Mucosa of descending colon (tissue), 3 donors: ENCODE measurements around the gene ATP4B. TPM values are rescaled to one million over a fixed set of nuclear protein-coding genes. Genes with fewer than 3 reads are reported as not detected.

Experiments used
- ATAC-seq: fragments of 200-7000 bp; cut with Tn5 transposase; one replicate; pipeline ENCODE4 v1.9.1; 2020; ENCODE audit warnings: mild to moderate bottlenecking, moderate library complexity
- DNase-seq, 3 donors: peaks; one replicate each; pipeline ENCODE4 v3.0.0-alpha.2; 2020
- H3K36me3 ChIP-seq: fragments of 200-600 bp; one replicate; pipeline ENCODE4 v1.8.0; 2021; ENCODE audit warnings: low read depth, mild to moderate bottlenecking
- H3K4me1 ChIP-seq: fragments of 200-600 bp; one replicate; pipeline ENCODE4 v1.8.0; 2021; ENCODE audit warnings: low read depth, mild to moderate bottlenecking
- H3K4me3 ChIP-seq: fragments of 200-600 bp; one replicate; pipeline ENCODE4 v1.8.0; 2021; ENCODE audit warnings: mild to moderate bottlenecking
- H3K9me3 ChIP-seq: fragments of 200-600 bp; one replicate; pipeline ENCODE4 v1.8.0; 2021; ENCODE audit warnings: mild to moderate bottlenecking
- CTCF ChIP-seq: fragments of 200-600 bp; IDR thresholded peaks from one replicate; pipeline ENCODE4 v1.8.0; 2022; ENCODE audit warnings: antibody characterized with exemption, mild to moderate bottlenecking
- intact Hi-C, 2 donors: fragments of 100-400 bp; cut with DNase I in 1 of 2; cut with micrococcal nuclease in 1 of 2; formaldehyde crosslinking; loops; one replicate each; pipeline versions ENCODE4 v1.11.0 to v1.11.1; 2022; cut with DNase I, micrococcal nuclease
- long read RNA-seq, 2 donors: library from polyadenylated mRNA; unstranded; transcript quantifications; one replicate each; pipeline ENCODE4 v2.0.0, GENCODE V29; 2019 to 2021
- total RNA-seq, 3 donors: library from RNA; stranded (reverse); fragmentation: NEBNext Ultra II Directional in 2 of 3; extraction: Animal tissue kit (Norgen Biotek cat#: 25700) in 2 of 3; gene quantifications; one replicate each; pipeline versions ENCODE4 v1.2.1 to v1.2.4, GENCODE V29; 2021 to 2023
- donor health status: DM: no; HTN: no; CAD: no; lungs with moderate emphysema.
- donor health status: DM: no; HTN: no; CAD: no.
- donor health status: DM: no; HTN: yes; CAD: no.

ATP4B gene
- total RNA-seq, result under 1 TPM in 1 of 3 donors, not detected in 2; 0.19 TPM
- long read RNA-seq, donor 1, result 0 reads
- long read RNA-seq, donor 2, result 0 reads

- ATAC-seq, result no peak
- peak in 2 of 3 donors; percentile 23 to 31 for DNase-seq
- peaks cover 3% of the 10 kb centered on the region for H3K4me1 ChIP-seq
- TF ChIP-seq CTCF, result no peak
- no peak within 1 kb of the TSS for H3K4me3 ChIP-seq
- H3K36me3 ChIP-seq, result no peaks in the 10 kb centered on the region
- H3K9me3 ChIP-seq, result no peaks in the 10 kb centered on the region
- intact Hi-C loops, result no loop called here
Measured at GRCh38 chr13:113657851-113658741, at the start of gene ATP4B. Gene ATP4B (minus strand): TSS chr13:113658198. CDS start chr13:113658144, 54 bp downstream.

- intact Hi-C loops, result no loop called here
- Histone ChIP-seq H3K36me3 (no peaks in the 10 kb centered on the region), H3K4me1 (no peaks in the 10 kb centered on the region), H3K9me3 (no peaks in the 10 kb centered on the region), H3K4me3 (no peak overlapping the region)
- DNase-seq (peak in 1 of 3 donors; percentile 21), ATAC-seq (no peak)
- TF ChIP-seq CTCF, result no peak
Measured at GRCh38 chr13:113672002-113672651, 14.1 kb upstream of the ATP4B start.

GRCh38 chr13:113671066-113672001 is 13.3 kb upstream of the ATP4B start:
- no peaks in the 10 kb centered on the region for H3K9me3 ChIP-seq
- TF ChIP-seq CTCF, result no peak
- no peaks in the 10 kb centered on the region for H3K4me1 ChIP-seq
- H3K4me3 ChIP-seq, result no peak overlapping the region
- DNase-seq (peak in 2 of 3 donors; percentile 24 to 47), ATAC-seq (no peak)
- no peaks in the 10 kb centered on the region for H3K36me3 ChIP-seq
- intact Hi-C loops, result no loop called here

DNA sequence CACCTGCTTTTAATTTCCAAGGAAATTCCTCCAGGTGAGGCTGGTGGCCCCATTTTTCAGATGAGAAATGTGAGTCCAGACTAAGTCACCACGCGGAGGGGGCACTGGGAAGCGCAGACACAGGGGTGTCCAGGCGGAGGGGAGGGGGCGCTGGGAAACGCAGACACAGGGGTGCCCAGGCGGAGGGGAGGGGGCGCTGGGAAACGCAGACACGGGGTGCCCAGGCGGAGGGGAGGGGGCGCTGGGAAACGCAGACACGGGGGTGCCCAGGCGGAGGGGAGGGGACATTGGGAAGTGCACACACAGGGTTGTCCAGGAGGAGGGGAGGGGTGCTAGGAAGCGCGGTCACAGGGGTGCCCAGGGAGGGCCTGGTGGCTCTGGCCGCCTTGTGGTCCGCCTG is 12.5 kb upstream of the ATP4B start:
- no peaks in the 10 kb centered on the region for H3K9me3 ChIP-seq
- no peak for ATAC-seq
- no peaks in the 10 kb centered on the region for H3K36me3 ChIP-seq
- no peaks in the 10 kb centered on the region for H3K4me1 ChIP-seq
- DNase-seq, result peak in 2 of 3 donors; percentile 14 to 29
- intact Hi-C loops, result no loop called here
- H3K4me3 ChIP-seq, result no peak overlapping the region
- TF ChIP-seq CTCF, result no peak

DNA sequence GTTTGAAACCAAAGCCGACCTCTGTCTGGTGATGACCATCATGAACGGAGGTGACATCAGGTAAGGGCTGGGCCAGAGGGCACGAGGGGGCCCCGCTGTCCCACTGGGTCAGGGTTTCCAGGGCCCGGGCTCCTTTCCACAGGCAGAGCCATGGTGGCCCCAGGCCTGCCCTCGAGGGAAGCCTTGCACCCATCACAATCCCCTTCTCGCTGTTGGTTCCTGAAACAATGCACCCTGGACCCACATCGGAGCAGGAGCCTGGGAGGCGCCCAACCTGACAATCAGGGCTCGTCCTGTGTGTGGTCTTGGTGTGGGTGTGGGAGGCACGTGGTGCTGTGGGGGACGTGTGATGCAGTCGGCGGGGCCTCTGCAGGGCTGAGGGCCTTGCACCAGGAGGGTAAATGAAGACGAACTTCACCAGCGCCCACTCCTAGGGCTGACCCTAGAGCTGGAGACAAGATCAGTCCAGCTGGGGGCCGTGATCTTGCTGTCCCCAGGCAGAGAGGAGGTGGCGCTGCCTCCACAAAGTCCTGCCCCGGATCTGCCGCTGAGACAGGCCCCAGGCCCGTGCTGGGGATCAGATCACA is 11.8 kb upstream of the ATP4B start:
- Histone ChIP-seq H3K4me1 (no peaks in the 10 kb centered on the region), H3K36me3 (no peaks in the 10 kb centered on the region), H3K9me3 (no peaks in the 10 kb centered on the region), H3K4me3 (no peak overlapping the region)
- ATAC-seq, result no peak
- DNase-seq, result peak in 2 of 3 donors; percentile 18 to 37
- intact Hi-C loops, result no loop called here
- TF ChIP-seq CTCF, result no peak
